ENCODE measurements around the gene TEX53. TPM values are rescaled to one million over a fixed set of nuclear protein-coding genes. Genes with fewer than 3 reads are reported as not detected.

Gene TEX53
- total and polyA plus RNA-seq, 2 of the 8 experiments (the other 6 are each of a cell fraction or from before 2014, with no cell fraction given): not detected

DNA sequence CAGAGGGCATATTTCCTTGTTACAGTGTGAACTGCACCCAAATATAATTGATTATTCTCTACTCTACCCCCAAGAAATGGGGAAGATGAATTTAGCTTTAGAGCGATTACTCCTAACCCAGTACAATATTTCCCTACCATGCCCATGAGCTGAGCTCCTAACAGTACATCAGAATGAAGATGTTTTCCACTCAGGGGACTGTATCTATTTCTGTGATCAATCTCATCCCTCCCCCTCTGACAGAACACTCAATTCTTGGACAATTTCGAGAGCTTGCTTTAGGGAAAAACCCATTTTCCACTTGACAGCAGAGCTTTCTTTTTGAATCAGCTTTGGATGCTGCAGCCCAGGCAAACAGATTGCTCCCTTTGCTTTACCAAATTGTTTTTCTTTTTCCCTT, 49.1 kb upstream of the TEX53 start:
- no peak overlapping the region for H2AFZ ChIP-seq (ENCODE audit: low read length)
- H3K18ac ChIP-seq (ENCODE audit: extremely low read depth, low read length): no peak overlapping the region
- no peak overlapping the region for H3K4me3 ChIP-seq (ENCODE audit: extremely low read depth in 1 of 4, insufficient read depth in 2 of 4, low read depth in 3 of 4, low read length in 4 of 4)
- H2BK15ac ChIP-seq (ENCODE audit: low read length): no peak overlapping the region
- H4K20me1 ChIP-seq (replicated peaks in 1 of 2; ENCODE audit: control insufficient read depth in 1 of 2, insufficient read depth in 2 of 2, low read length in 2 of 2): peaks cover 0 to 1% of the 10 kb centered on the region in 2 experiments
- H3K27ac ChIP-seq (ENCODE audit: low read depth, low read length): no peak overlapping the region
- H2BK20ac ChIP-seq (ENCODE audit: low read length): no peak overlapping the region
- H3K56ac ChIP-seq (replicated peaks; ENCODE audit: insufficient read length, low read depth, low read length): no peak overlapping the region
- 0 out of 7 replicates have a peak, but pooled peaks cover 0 to 2% (median 0%) of the 10 kb centered on the region in 4 experiments for H3K27me3 ChIP-seq (replicated peaks in 1 of 4; ENCODE audit: control insufficient read depth in 3 of 4, extremely low read depth in 1 of 4, insufficient read depth in 3 of 4, low read length in 3 of 4)
- no peaks in the 10 kb centered on the region for H3K9me3 ChIP-seq (ENCODE audit: insufficient read depth in 2 of 2, low read depth in 1 of 2, low read length in 1 of 2)
- H3K9ac ChIP-seq (replicated peaks in 1 of 4; ENCODE audit: extremely low read depth in 1 of 4, low read depth in 3 of 4, low read length in 3 of 4): no peak overlapping the region
- no peaks in the 10 kb centered on the region for H3K4me1 ChIP-seq (replicated peaks in 1 of 4; ENCODE audit: control insufficient read depth in 3 of 4, insufficient read depth in 4 of 4, low read length in 3 of 4)
- H3K79me2 ChIP-seq (ENCODE audit: control insufficient read depth in 1 of 2, insufficient read depth in 2 of 2, low read length in 2 of 2): no peaks in the 10 kb centered on the region
- no peaks in the 10 kb centered on the region for H3K79me1 ChIP-seq (ENCODE audit: low read depth, low read length)
- DNase-seq (ENCODE audit: low read depth in 1 of 2, low spot score in 2 of 2) (no peak), FAIRE-seq (no peak)
- no peak overlapping the region for H2BK5ac ChIP-seq (ENCODE audit: low read depth, low read length)
- no peak overlapping the region for H2BK12ac ChIP-seq (ENCODE audit: low read depth, low read length)
- CTCF ChIA-PET (ENCODE audit: partially characterized antibody): interaction anchor here (0.6 to 3.0 kb wide), 16 partner anchors 12 to 301 kb away, joined by 3 to 15 read pairs (median 4); partner anchors contain the start of gene TEX48
- 81% methylated on average over 2 of the region's 2 CpGs; no CpG with 5 or more reads in 1 of the 2 experiments for WGBS, 2 experiments (ENCODE audit: extremely low coverage in 1 of 2, insufficient coverage in 1 of 2, insufficient read length in 1 of 2, insufficient replicate concordance in 2 of 2, low coverage in 1 of 2, low lambda C conversion rate in 2 of 2, missing lambda C conversion rate in 1 of 2)
- H4K91ac ChIP-seq (replicated peaks; ENCODE audit: insufficient read length, low read length): no peak overlapping the region
- H2BK120ac ChIP-seq (replicated peaks; ENCODE audit: low read depth, low read length): no peak overlapping the region
- H3K4me2 ChIP-seq (ENCODE audit: insufficient read depth in 1 of 2, low read depth in 2 of 2, low read length in 2 of 2): no peak overlapping the region
- H3K4ac ChIP-seq (replicated peaks; ENCODE audit: insufficient read length, low read depth, low read length): no peak overlapping the region
- H3K23me2 ChIP-seq (ENCODE audit: low read depth, low read length): no peaks in the 10 kb centered on the region
- H2AK5ac ChIP-seq (ENCODE audit: low read depth, low read length): no peak overlapping the region
- H4K5ac ChIP-seq (ENCODE audit: insufficient read length, low read depth, low read length): no peak overlapping the region
- POLR2A ChIA-PET (ENCODE audit: partially characterized antibody): interaction anchor here (1.3 kb wide), 1 partner anchor 8 kb away, joined by 4 read pairs; no protein-coding TSS in a partner anchor
- H4K8ac ChIP-seq (ENCODE audit: extremely low read depth, insufficient read depth, low read length): no peak overlapping the region
- H3K14ac ChIP-seq (ENCODE audit: insufficient read length): no peak overlapping the region
- H3K23ac ChIP-seq (ENCODE audit: insufficient read length): no peak overlapping the region
- no peaks in the 10 kb centered on the region for H3K36me3 ChIP-seq (ENCODE audit: control insufficient read depth in 2 of 4, insufficient read depth in 4 of 4, low read length in 3 of 4)
- TF ChIP-seq CBX5 (IDR thresholded peaks at IDR 0.05; ENCODE audit: low read depth, low read length): no peak
- no peak for TF ChIP-seq TBP (IDR thresholded peaks at IDR 0.05; ENCODE audit: low read depth, low read length)
- no peak for TF ChIP-seq YY1 (IDR thresholded peaks at IDR 0.05; ENCODE audit: low read depth, low read length)
- no peak for TF ChIP-seq TAF1 (IDR thresholded peaks at IDR 0.05; ENCODE audit: low read depth, low read length)
- TF ChIP-seq SIRT6 (IDR thresholded peaks at IDR 0.05; ENCODE audit: low read length): no peak
- TF ChIP-seq POU5F1 (IDR thresholded peaks at IDR 0.05; ENCODE audit: low read depth, low read length): no peak
- TF ChIP-seq SIX5 (IDR thresholded peaks at IDR 0.05; ENCODE audit: low read depth, low read length): no peak
- no peak for TF ChIP-seq JUND (IDR thresholded peaks at IDR 0.05; ENCODE audit: low read length)
- TF ChIP-seq ZNF274 (IDR thresholded peaks at IDR 0.05; ENCODE audit: borderline replicate concordance, extremely low read depth, low read length): no peak
- no peak for TF ChIP-seq EZH2 (IDR thresholded peaks at IDR 0.05; ENCODE audit: low read depth, low read length, severe bottlenecking)
- TF ChIP-seq GTF2F1 (IDR thresholded peaks at IDR 0.05; ENCODE audit: borderline replicate concordance, low read depth, low read length): no peak
- no peak for TF ChIP-seq PHF8 (conservative IDR thresholded peaks at IDR 0.05; ENCODE audit: low read depth, low read length)
- TF ChIP-seq RXRA (IDR thresholded peaks at IDR 0.05; ENCODE audit: insufficient read depth, low read depth, low read length): no peak

All from H1 (cell line).